K562 (cell line): ENCODE results near the gene SHLD1.

ENCODE experiments used
- HDAC2 ChIP-seq: fragments of 450-650 bp; IDR thresholded peaks from 2 replicates; pipeline ENCODE4 v1.6.1; 2016; ENCODE audit warnings: mild to moderate bottlenecking
- JUND ChIP-seq, 2 experiments: IDR thresholded peaks; 2 replicates in 1 of 2; 3 replicates in 1 of 2; pipeline ENCODE4 v1.6.1; 2011; ENCODE audit warnings: borderline replicate concordance in 2 of 2, low read depth in 2 of 2, low read length in 2 of 2, improper control_type of control experiment in 1 of 2, missing biosample characterization in 1 of 2, missing genetic modification characterization in 1 of 2, missing genetic modification reagents in 1 of 2
- TF ChIP-seq, protein P1 (sequence below): fragments of 250-450 bp; sonication (Bioruptor Pico); IDR thresholded peaks from 2 replicates; pipeline ENCODE4 v1.5.0; 2020; ENCODE audit warnings: mild to moderate bottlenecking, borderline replicate concordance

GRCh38 chr20:5729348-5729747 lies 20.9 kb upstream of the SHLD1 start:
- TF ChIP-seq JUND (IDR thresholded peaks at IDR 0.05; ENCODE audit: borderline replicate concordance, low read depth, low read length) (no peak), JUND (tag; IDR thresholded peaks at IDR 0.05; ENCODE audit: borderline replicate concordance, low read depth, low read length) (no peak), HDAC2 (no peak)
- TF ChIP-seq, protein P1, sequence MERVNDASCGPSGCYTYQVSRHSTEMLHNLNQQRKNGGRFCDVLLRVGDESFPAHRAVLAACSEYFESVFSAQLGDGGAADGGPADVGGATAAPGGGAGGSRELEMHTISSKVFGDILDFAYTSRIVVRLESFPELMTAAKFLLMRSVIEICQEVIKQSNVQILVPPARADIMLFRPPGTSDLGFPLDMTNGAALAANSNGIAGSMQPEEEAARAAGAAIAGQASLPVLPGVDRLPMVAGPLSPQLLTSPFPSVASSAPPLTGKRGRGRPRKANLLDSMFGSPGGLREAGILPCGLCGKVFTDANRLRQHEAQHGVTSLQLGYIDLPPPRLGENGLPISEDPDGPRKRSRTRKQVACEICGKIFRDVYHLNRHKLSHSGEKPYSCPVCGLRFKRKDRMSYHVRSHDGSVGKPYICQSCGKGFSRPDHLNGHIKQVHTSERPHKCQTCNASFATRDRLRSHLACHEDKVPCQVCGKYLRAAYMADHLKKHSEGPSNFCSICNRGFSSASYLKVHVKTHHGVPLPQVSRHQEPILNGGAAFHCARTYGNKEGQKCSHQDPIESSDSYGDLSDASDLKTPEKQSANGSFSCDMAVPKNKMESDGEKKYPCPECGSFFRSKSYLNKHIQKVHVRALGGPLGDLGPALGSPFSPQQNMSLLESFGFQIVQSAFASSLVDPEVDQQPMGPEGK (CRISPR knock-in tag) = no peak
